HL-60 (cell line): ENCODE measurements around the gene METTL9.

ENCODE experiments used
- POLR2AphosphoS5 ChIP-seq: IDR thresholded peaks from 2 replicates; pipeline ENCODE4 v1.6.1; 2012; ENCODE audit warnings: low read depth
- SPI1 ChIP-seq: IDR thresholded peaks from 2 replicates; pipeline ENCODE4 v1.6.1; 2012; ENCODE audit warnings: low read depth, mild to moderate bottlenecking, borderline replicate concordance
- TF ChIP-seq, protein P1 (sequence below): IDR thresholded peaks from one replicate; pipeline ENCODE4 v1.5.1; 2011; ENCODE audit warnings: low read length, control low read depth, inconsistent platforms; ENCODE audit not compliant: insufficient read depth
- TF ChIP-seq, protein P2 (sequence below): IDR thresholded peaks from 2 replicates; pipeline ENCODE4 v1.6.1; 2012; ENCODE audit warnings: low read depth; ENCODE audit not compliant: insufficient replicate concordance

DNA sequence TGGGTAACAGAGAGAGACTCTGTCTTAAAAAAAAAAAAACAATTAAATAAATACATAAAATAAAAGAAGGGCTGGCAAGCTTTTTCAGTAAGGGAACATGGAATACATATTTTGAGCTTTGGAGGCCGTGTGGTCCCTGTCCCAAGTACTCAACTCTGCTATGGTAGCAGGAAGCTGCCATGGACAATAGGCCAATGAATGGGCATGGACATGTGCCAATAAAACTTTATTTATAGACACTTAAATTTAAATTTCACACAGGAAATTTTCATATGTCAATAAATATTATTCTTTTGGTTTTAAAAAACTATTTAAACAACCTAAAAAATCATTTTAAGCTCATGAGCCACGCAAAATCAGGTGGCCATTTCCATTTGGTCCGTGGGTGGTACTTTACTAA lies 68.2 kb downstream of the METTL9 start:
- TF ChIP-seq, protein P1, sequence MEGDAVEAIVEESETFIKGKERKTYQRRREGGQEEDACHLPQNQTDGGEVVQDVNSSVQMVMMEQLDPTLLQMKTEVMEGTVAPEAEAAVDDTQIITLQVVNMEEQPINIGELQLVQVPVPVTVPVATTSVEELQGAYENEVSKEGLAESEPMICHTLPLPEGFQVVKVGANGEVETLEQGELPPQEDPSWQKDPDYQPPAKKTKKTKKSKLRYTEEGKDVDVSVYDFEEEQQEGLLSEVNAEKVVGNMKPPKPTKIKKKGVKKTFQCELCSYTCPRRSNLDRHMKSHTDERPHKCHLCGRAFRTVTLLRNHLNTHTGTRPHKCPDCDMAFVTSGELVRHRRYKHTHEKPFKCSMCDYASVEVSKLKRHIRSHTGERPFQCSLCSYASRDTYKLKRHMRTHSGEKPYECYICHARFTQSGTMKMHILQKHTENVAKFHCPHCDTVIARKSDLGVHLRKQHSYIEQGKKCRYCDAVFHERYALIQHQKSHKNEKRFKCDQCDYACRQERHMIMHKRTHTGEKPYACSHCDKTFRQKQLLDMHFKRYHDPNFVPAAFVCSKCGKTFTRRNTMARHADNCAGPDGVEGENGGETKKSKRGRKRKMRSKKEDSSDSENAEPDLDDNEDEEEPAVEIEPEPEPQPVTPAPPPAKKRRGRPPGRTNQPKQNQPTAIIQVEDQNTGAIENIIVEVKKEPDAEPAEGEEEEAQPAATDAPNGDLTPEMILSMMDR: no peak
- TF ChIP-seq, protein P2, sequence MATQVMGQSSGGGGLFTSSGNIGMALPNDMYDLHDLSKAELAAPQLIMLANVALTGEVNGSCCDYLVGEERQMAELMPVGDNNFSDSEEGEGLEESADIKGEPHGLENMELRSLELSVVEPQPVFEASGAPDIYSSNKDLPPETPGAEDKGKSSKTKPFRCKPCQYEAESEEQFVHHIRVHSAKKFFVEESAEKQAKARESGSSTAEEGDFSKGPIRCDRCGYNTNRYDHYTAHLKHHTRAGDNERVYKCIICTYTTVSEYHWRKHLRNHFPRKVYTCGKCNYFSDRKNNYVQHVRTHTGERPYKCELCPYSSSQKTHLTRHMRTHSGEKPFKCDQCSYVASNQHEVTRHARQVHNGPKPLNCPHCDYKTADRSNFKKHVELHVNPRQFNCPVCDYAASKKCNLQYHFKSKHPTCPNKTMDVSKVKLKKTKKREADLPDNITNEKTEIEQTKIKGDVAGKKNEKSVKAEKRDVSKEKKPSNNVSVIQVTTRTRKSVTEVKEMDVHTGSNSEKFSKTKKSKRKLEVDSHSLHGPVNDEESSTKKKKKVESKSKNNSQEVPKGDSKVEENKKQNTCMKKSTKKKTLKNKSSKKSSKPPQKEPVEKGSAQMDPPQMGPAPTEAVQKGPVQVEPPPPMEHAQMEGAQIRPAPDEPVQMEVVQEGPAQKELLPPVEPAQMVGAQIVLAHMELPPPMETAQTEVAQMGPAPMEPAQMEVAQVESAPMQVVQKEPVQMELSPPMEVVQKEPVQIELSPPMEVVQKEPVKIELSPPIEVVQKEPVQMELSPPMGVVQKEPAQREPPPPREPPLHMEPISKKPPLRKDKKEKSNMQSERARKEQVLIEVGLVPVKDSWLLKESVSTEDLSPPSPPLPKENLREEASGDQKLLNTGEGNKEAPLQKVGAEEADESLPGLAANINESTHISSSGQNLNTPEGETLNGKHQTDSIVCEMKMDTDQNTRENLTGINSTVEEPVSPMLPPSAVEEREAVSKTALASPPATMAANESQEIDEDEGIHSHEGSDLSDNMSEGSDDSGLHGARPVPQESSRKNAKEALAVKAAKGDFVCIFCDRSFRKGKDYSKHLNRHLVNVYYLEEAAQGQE: no peak
- no peak for TF ChIP-seq POLR2AphosphoS5
- no peak for TF ChIP-seq SPI1
